Measurements from ENCODE around the gene REV1.

REV1 gene

DNA sequence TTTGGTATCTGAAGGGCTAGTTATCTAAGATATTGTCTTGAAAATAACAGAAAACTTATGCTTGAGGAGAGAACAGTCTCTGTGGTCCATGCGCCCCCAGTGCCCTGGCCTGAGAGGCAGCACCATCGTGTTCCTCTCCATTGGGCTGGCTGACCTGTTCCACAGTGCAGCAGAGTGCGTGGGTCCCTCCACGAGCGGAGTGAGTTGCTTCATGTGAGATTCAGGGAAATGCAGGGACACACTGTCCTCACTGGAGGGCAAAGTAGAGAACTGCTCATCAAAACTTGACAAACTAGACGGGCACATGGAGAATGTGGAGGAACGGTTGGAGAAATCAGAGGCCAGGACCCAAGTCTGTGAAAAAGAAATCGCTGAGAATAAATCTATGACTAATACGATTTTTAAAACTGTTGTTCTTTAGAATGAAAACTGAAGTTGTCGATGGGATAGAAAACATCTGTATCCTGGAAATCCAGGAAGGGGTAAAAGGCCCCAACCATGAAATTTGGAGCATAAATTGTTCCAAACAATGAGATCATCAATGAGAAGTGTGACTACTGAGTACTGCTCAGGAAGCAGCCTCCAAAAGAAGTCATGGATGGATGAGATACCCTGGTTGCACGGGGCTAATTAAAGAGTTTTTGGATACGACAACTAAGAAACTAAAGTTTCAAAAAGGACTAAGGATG, 58.1 kb downstream of the REV1 start:
- Histone ChIP-seq H3K27me3 (ENCODE audit: control insufficient read depth, insufficient read depth, low read length, poor library complexity, severe bottlenecking) (no peaks in the 10 kb centered on the region), H3K9me3 (ENCODE audit: control insufficient read depth, low read length) (no peaks in the 10 kb centered on the region), H3K36me3 (ENCODE audit: control insufficient read depth, insufficient read depth, low read length) (peaks cover 16% of the 10 kb centered on the region), H3K4me1 (ENCODE audit: control insufficient read depth, insufficient read depth, low read length) (no peaks in the 10 kb centered on the region), H3K4me3 (ENCODE audit: insufficient read depth, low read depth, low read length) (no peak overlapping the region), H3K27ac (ENCODE audit: insufficient read depth, low read depth, low read length, poor library complexity, severe bottlenecking) (no peak overlapping the region)
- WGBS, 2 experiments = 94 to 97% methylated on average over 12 of the region's 12 CpGs

GRCh38 chr2:99430614-99431291, 59.1 kb downstream of the REV1 start:
- H3K27ac ChIP-seq (ENCODE audit: insufficient read depth, low read depth, low read length, poor library complexity, severe bottlenecking) = no peak overlapping the region
- WGBS, 2 experiments = 89 to 91% methylated on average over 3 to 4 of the region's 4 CpGs
- H3K9me3 ChIP-seq (ENCODE audit: control insufficient read depth, low read length) = no peaks in the 10 kb centered on the region
- H3K4me3 ChIP-seq (ENCODE audit: insufficient read depth, low read depth, low read length) = no peak overlapping the region
- H3K27me3 ChIP-seq (ENCODE audit: control insufficient read depth, insufficient read depth, low read length, poor library complexity, severe bottlenecking) = no peaks in the 10 kb centered on the region
- peaks cover 16% of the 10 kb centered on the region for H3K36me3 ChIP-seq (ENCODE audit: control insufficient read depth, insufficient read depth, low read length)
- H3K4me1 ChIP-seq (ENCODE audit: control insufficient read depth, insufficient read depth, low read length) = no peaks in the 10 kb centered on the region

DNA sequence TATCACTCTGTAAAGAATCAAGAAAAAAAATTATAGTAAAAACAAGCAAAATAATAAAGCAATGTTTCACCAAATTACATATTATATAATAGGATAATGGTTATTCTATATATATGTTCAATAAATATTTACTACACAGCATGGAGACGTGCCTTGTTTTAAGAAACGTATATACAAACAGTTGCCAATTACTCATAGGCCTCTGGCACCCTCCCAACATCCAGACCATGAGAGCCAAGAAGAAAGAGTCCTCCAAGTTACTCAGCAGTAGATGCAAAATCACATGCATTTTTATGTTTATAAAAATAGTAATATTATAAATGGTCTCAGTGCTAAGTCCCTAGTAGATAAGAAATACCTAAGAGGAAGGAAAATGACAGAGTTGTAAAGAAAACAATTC, 64.8 kb downstream of the REV1 start:
- Histone ChIP-seq H3K4me1 (ENCODE audit: control insufficient read depth, insufficient read depth, low read length) (no peaks in the 10 kb centered on the region), H3K4me3 (ENCODE audit: insufficient read depth, low read depth, low read length) (no peak overlapping the region), H3K27me3 (ENCODE audit: control insufficient read depth, insufficient read depth, low read length, poor library complexity, severe bottlenecking) (no peaks in the 10 kb centered on the region), H3K9me3 (ENCODE audit: control insufficient read depth, low read length) (no peaks in the 10 kb centered on the region), H3K27ac (ENCODE audit: insufficient read depth, low read depth, low read length, poor library complexity, severe bottlenecking) (no peak overlapping the region), H3K36me3 (ENCODE audit: control insufficient read depth, insufficient read depth, low read length) (peaks cover 18% of the 10 kb centered on the region)
- 97 to 100% methylated on average over 2 of the region's 2 CpGs for WGBS, 2 experiments

GRCh38 chr2:99424371-99424770, 65.4 kb downstream of the REV1 start:
- Histone ChIP-seq H3K36me3 (ENCODE audit: control insufficient read depth, insufficient read depth, low read length) (peaks cover 19% of the 10 kb centered on the region), H3K27ac (ENCODE audit: insufficient read depth, low read depth, low read length, poor library complexity, severe bottlenecking) (no peak overlapping the region), H3K27me3 (ENCODE audit: control insufficient read depth, insufficient read depth, low read length, poor library complexity, severe bottlenecking) (no peaks in the 10 kb centered on the region), H3K4me1 (ENCODE audit: control insufficient read depth, insufficient read depth, low read length) (no peaks in the 10 kb centered on the region), H3K9me3 (ENCODE audit: control insufficient read depth, low read length) (no peaks in the 10 kb centered on the region), H3K4me3 (ENCODE audit: insufficient read depth, low read depth, low read length) (no peak overlapping the region)

- Histone ChIP-seq H3K9me3 (ENCODE audit: control insufficient read depth, low read length) (no peaks in the 10 kb centered on the region), H3K27me3 (ENCODE audit: control insufficient read depth, insufficient read depth, low read length, poor library complexity, severe bottlenecking) (no peaks in the 10 kb centered on the region), H3K27ac (ENCODE audit: insufficient read depth, low read depth, low read length, poor library complexity, severe bottlenecking) (no peak overlapping the region), H3K4me1 (ENCODE audit: control insufficient read depth, insufficient read depth, low read length) (no peaks in the 10 kb centered on the region), H3K36me3 (ENCODE audit: control insufficient read depth, insufficient read depth, low read length) (peaks cover 20% of the 10 kb centered on the region), H3K4me3 (ENCODE audit: insufficient read depth, low read depth, low read length) (no peak overlapping the region)
- 93 to 100% methylated on average over 2 to 3 of the region's 3 CpGs for WGBS, 2 experiments
These were observed 67.2 kb downstream of the REV1 start for GRCh38 chr2:99422599-99422998.

DNA sequence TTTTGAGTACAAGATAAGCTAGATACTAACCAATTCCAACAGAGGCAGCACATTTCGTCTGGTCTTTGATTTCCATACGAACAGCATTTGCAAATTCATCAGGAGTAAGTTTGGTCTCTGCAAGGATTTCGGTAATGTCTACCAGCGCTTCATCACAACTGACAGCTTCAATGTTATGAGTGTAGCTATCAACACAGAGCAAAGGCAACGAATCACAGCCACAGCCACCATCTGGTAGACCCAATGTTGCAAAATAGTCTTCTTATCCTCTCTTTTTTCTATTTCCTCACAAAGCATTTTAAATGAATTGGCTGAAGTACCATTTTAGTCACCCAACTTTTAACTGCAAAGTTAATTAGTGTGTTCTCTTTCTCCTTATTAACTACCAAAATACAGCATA, 68.3 kb downstream of the REV1 start:
- no peaks in the 10 kb centered on the region for H3K4me1 ChIP-seq (ENCODE audit: control insufficient read depth, insufficient read depth, low read length)
- no peaks in the 10 kb centered on the region for H3K9me3 ChIP-seq (ENCODE audit: control insufficient read depth, low read length)
- no peaks in the 10 kb centered on the region for H3K27me3 ChIP-seq (ENCODE audit: control insufficient read depth, insufficient read depth, low read length, poor library complexity, severe bottlenecking)
- 93 to 97% methylated on average over 5 of the region's 5 CpGs for WGBS, 2 experiments
- peaks cover 20% of the 10 kb centered on the region for H3K36me3 ChIP-seq (ENCODE audit: control insufficient read depth, insufficient read depth, low read length)
- H3K4me3 ChIP-seq (ENCODE audit: insufficient read depth, low read depth, low read length) = no peak overlapping the region
- H3K27ac ChIP-seq (ENCODE audit: insufficient read depth, low read depth, low read length, poor library complexity, severe bottlenecking) = no peak overlapping the region

DNA sequence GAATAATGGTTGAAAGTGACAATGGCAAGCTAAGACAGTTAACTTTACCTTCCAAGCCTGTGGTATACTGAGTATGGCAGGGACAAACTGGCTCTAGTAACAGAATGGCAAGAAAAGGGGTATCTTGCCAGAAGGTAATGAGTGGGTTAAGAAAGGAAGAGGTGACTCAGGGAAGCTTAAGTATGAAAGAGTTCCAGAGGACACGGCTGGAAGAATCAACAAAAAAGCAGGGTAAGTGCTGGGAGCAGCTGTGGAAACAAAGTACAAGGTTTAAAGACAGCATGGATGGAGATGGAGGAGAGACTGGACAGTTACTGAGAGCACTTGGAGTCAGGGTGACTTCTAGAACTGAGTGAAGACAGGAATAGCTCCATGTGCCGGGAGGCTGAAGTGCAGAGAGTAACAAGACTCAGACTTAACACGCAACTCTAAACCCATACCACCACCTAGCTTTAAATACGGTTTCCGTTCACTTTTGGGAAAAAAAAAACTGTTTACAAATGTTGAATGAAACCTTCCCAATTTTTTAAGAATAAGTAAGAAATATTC, 69.0 kb downstream of the REV1 start:
- Histone ChIP-seq H3K27ac (ENCODE audit: insufficient read depth, low read depth, low read length, poor library complexity, severe bottlenecking) (no peak overlapping the region), H3K36me3 (ENCODE audit: control insufficient read depth, insufficient read depth, low read length) (peaks cover 20% of the 10 kb centered on the region), H3K9me3 (ENCODE audit: control insufficient read depth, low read length) (no peaks in the 10 kb centered on the region), H3K4me1 (ENCODE audit: control insufficient read depth, insufficient read depth, low read length) (no peaks in the 10 kb centered on the region), H3K27me3 (ENCODE audit: control insufficient read depth, insufficient read depth, low read length, poor library complexity, severe bottlenecking) (no peaks in the 10 kb centered on the region), H3K4me3 (ENCODE audit: insufficient read depth, low read depth, low read length) (no peak overlapping the region)
- WGBS, 2 experiments = 96 to 98% methylated on average over 5 of the region's 5 CpGs

GRCh38 chr2:99420031-99420430, 69.8 kb downstream of the REV1 start:
- no peaks in the 10 kb centered on the region for H3K27me3 ChIP-seq (ENCODE audit: control insufficient read depth, insufficient read depth, low read length, poor library complexity, severe bottlenecking)
- 100% methylated on average over 1 of the region's 1 CpG for WGBS, 2 experiments
- no peaks in the 10 kb centered on the region for H3K4me1 ChIP-seq (ENCODE audit: control insufficient read depth, insufficient read depth, low read length)
- H3K36me3 ChIP-seq (ENCODE audit: control insufficient read depth, insufficient read depth, low read length) = peaks cover 20% of the 10 kb centered on the region
- H3K27ac ChIP-seq (ENCODE audit: insufficient read depth, low read depth, low read length, poor library complexity, severe bottlenecking) = no peak overlapping the region
- H3K4me3 ChIP-seq (ENCODE audit: insufficient read depth, low read depth, low read length) = no peak overlapping the region
- H3K9me3 ChIP-seq (ENCODE audit: control insufficient read depth, low read length) = no peaks in the 10 kb centered on the region

- Histone ChIP-seq H3K27me3 (ENCODE audit: control insufficient read depth, insufficient read depth, low read length, poor library complexity, severe bottlenecking) (no peaks in the 10 kb centered on the region), H3K27ac (ENCODE audit: insufficient read depth, low read depth, low read length, poor library complexity, severe bottlenecking) (no peak overlapping the region), H3K36me3 (ENCODE audit: control insufficient read depth, insufficient read depth, low read length) (peaks cover 16% of the 10 kb centered on the region), H3K4me3 (ENCODE audit: insufficient read depth, low read depth, low read length) (no peak overlapping the region), H3K4me1 (ENCODE audit: control insufficient read depth, insufficient read depth, low read length) (no peaks in the 10 kb centered on the region), H3K9me3 (ENCODE audit: control insufficient read depth, low read length) (no peaks in the 10 kb centered on the region)
- 93 to 94% methylated on average over 3 of the region's 3 CpGs for WGBS, 2 experiments
These were observed 72.4 kb downstream of the REV1 start for GRCh38 chr2:99417396-99417795.

DNA sequence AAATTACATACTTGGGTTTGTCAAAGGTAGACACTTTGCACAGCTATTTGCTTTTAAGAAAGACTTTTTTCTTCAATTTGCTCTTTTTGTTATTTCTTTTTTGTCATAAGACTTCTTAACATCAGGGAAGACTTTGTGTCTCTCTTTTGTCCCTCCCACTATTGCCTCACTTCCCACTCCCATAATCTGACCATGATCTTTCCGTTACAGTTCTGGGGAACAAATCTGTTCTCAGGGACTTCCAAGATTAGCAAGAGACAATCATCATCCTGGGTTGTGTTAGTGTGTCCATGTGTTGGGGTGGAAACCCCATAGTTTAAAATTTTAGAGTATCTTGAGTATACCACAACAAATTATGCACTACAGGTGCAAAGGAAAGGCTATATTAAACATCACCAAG, 75.3 kb downstream of the REV1 start:
- Histone ChIP-seq H3K27ac (ENCODE audit: insufficient read depth, low read depth, low read length, poor library complexity, severe bottlenecking) (no peak overlapping the region), H3K36me3 (ENCODE audit: control insufficient read depth, insufficient read depth, low read length) (peaks cover 24% of the 10 kb centered on the region), H3K4me3 (ENCODE audit: insufficient read depth, low read depth, low read length) (no peak overlapping the region), H3K27me3 (ENCODE audit: control insufficient read depth, insufficient read depth, low read length, poor library complexity, severe bottlenecking) (no peaks in the 10 kb centered on the region), H3K4me1 (ENCODE audit: control insufficient read depth, insufficient read depth, low read length) (no peaks in the 10 kb centered on the region), H3K9me3 (ENCODE audit: control insufficient read depth, low read length) (no peaks in the 10 kb centered on the region)
- WGBS, 2 experiments = 100% methylated on average over 1 of the region's 1 CpG
